OCI-LY3 (cell line): ENCODE data around the gene PRR27.

Source experiments
- CTCF ChIP-seq: fragments of 200-600, 300-600 bp; sonication (generic); IDR thresholded peaks from 2 replicates; pipeline ENCODE4 v1.5.1; 2014; ENCODE audit warnings: antibody characterized with exemption, low read length, low read depth
- EZH2phosphoT487 ChIP-seq: fragments of 200-600 bp; shearing (Covaris generic); IDR thresholded peaks from 2 replicates; pipeline ENCODE4 v1.6.1; 2018; ENCODE audit warnings: antibody characterized with exemption, mixed run types, low read depth

GRCh38 chr4:70183168-70183939 is 29.3 kb downstream of the PRR27 start:
- TF ChIP-seq CTCF (peak; percentile 95), EZH2phosphoT487 (no peak)
